ENCODE results near the gene TMEM164.

Gene TMEM164

GRCh38 chrX:110210417-110211139, 207.7 kb downstream of the TMEM164 start:
- DNase-seq (ENCODE audit: low spot score): no peak

GRCh38 chrX:110211340-110211739, 208.4 kb downstream of the TMEM164 start:
- DNase-seq (ENCODE audit: low spot score): no peak

DNA sequence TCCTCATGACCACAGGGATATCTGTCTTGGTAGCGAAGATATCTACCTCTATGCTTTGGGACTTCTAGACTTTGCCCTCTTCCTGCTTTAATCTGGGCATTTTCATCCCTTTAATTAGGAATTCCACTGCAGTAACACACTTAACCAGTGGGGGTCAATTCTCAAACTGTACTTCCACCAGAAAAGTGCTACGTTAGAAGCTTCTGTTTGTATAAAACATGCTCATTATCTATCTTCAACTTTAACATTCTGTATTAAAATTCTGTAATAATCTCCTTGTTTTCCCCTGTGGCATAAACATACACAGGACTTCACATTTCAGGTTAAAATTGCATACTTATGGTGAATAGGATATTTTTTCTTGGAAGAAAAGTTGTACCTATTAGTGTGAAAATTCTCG, 209.4 kb downstream of the TMEM164 start:
- no peak for DNase-seq (ENCODE audit: low spot score)

DNA sequence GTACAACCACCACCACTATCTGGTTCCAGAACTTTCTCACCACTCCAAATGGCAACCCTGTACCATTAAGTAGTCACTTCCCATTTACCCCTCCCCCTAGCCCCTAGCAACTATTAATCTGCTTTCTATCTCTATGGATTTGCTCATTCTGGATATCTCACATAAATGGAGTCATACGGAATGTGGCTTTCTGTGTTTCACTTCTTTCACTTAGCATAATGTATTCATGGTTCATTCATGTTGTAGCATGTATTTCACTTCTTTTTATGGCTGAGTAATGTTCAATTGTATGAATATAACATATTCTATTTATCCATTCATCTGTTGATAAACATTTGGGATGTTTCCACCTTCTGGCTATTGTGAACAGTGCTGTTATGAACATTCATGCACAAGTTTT, 210.3 kb downstream of the TMEM164 start:
- DNase-seq (ENCODE audit: low spot score): no peak

- DNase-seq (ENCODE audit: low spot score): no peak
These were observed 211.8 kb downstream of the TMEM164 start for GRCh38 chrX:110214684-110215083.

DNA sequence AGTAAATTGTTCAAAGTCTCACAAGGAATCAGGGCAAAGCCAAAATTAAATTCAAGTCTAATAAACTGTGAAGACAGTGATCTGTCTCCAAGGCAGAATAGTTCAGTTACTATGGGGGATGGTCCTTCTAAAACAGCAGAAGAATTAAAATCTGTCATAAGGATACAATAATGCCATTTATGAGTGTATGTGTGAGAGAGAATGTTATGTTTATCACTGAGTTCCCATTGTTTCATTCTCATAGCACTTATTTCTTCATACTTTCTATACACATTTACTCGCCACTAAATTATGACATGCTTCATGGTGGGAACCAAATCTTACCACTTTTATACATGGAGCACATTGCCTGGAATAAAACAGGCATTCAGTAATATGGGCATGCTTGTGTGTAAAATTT, 212.5 kb downstream of the TMEM164 start:
- no peak for DNase-seq (ENCODE audit: low spot score)

GRCh38 chrX:110216027-110216426, 213.1 kb downstream of the TMEM164 start:
- no peak for DNase-seq (ENCODE audit: low spot score)

GRCh38 chrX:110218591-110218990, 215.7 kb downstream of the TMEM164 start:
- DNase-seq (ENCODE audit: low spot score): no peak

DNA sequence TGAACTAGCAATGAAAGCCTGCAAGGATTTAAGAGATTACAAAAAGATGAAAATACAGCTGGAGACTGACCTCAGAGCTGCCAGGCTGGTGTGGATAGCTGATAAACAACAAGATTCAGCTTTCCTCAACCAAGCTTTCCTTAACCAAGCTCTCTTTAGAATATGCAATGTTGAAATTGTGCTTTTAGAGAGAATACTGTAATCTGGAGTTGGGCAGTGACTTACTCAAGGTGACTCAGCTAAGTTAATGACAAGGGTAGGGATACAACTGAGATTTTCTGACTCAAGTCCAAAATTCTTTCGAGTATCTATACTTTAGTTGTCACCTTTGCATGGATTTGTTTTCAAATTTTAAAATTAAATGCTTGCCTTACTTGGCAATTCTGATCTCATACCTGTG, 217.0 kb downstream of the TMEM164 start:
- peak; percentile 30 for DNase-seq (ENCODE audit: low spot score)

- no peak for DNase-seq (ENCODE audit: low spot score)
These were observed 219.8 kb downstream of the TMEM164 start for GRCh38 chrX:110222497-110223257.

GRCh38 chrX:110224926-110225617, 222.2 kb downstream of the TMEM164 start:
- DNase-seq (ENCODE audit: low spot score): no peak

DNA sequence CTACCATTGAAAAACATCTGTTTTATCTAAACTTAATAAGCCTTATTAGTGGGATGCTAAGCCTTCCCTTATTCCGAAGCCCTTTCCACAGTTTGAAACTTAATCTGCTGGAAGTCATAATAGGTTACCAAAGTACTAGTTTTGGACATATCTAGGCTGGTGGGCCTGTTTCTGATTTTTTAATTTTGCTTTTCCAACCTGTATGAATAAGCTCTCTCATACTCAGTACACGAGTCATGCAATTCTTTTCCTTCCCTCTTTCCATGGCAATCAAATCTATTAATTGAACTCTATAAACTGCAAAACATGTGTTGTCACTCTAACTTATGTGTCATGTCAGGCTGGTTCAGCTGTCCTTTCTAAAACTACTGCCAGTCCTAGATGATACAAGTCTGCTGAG, 224.0 kb downstream of the TMEM164 start:
- DNase-seq (ENCODE audit: low spot score): no peak

Measured in hematopoietic multipotent progenitor cell treated with erythropoietin and hydrocortisone succinate and interleukin-3 and kit ligand, for 15 days (in vitro differentiated cells).